Liver (tissue), 9 donors: ENCODE measurements around the gene ARRDC3. TPM values are rescaled to one million over a fixed set of nuclear protein-coding genes. Genes with fewer than 3 reads are reported as not detected.

Experiments
- DNase-seq: peaks from one replicate; pipeline ENCODE4 v3.0.0-alpha.2; 2017; ENCODE audit warnings: low spot score
- H3K27ac ChIP-seq, 2 donors: one replicate each; pipeline ENCODE4 v1.7.0; 2013; ENCODE audit warnings: inconsistent platforms in 2 of 2, low read length in 2 of 2, control low read depth in 1 of 2, low read depth in 1 of 2, mild to moderate bottlenecking in 1 of 2
- H3K27me3 ChIP-seq, 4 donors: one replicate each; pipeline versions ENCODE4 v1.6.1 to v1.7.0; 2013; ENCODE audit warnings: low read length in 3 of 4, inconsistent platforms in 1 of 4, mild to moderate bottlenecking in 1 of 4, moderate library complexity in 1 of 4; ENCODE audit not compliant: control insufficient read depth in 4 of 4, insufficient read depth in 4 of 4
- H3K36me3 ChIP-seq, 4 donors: one replicate each; pipeline versions ENCODE4 v1.6.1 to v1.7.0; 2013; ENCODE audit warnings: low read length in 3 of 4, mild to moderate bottlenecking in 3 of 4, low read depth in 1 of 4, moderate library complexity in 1 of 4; ENCODE audit not compliant: control insufficient read depth in 4 of 4, insufficient read depth in 3 of 4
- H3K4me1 ChIP-seq, 4 donors: one replicate each; pipeline versions ENCODE4 v1.6.1 to v1.7.0; 2013; ENCODE audit warnings: low read length in 3 of 4, mild to moderate bottlenecking in 3 of 4, moderate library complexity in 1 of 4; ENCODE audit not compliant: control insufficient read depth in 4 of 4, insufficient read depth in 4 of 4
- H3K4me3 ChIP-seq, 3 donors: one replicate each; pipeline versions ENCODE4 v1.6.1 to v1.7.0; 2013; ENCODE audit warnings: low read length in 3 of 3, control low read depth in 1 of 3, low read depth in 1 of 3, mild to moderate bottlenecking in 1 of 3
- H3K9ac ChIP-seq, 2 donors: one replicate each; pipeline ENCODE4 v1.7.0; 2013; ENCODE audit warnings: low read length in 2 of 2, mild to moderate bottlenecking in 2 of 2, moderate library complexity in 2 of 2, control low read depth in 1 of 2, low read depth in 1 of 2
- H3K9me3 ChIP-seq, 4 donors: one replicate each; pipeline versions ENCODE4 v1.6.1 to v1.7.0; 2013; ENCODE audit warnings: low read length in 3 of 4; ENCODE audit not compliant: control insufficient read depth in 4 of 4
- EGR1 ChIP-seq, 2 donors: IDR thresholded peaks; 2 replicates each; pipeline ENCODE4 v1.6.1; 2016 to 2018; ENCODE audit warnings: antibody characterized with exemption in 2 of 2, low read depth in 2 of 2
- FOXA1 ChIP-seq: IDR thresholded peaks from 2 replicates; pipeline ENCODE4 v1.6.1; 2016; ENCODE audit warnings: antibody characterized with exemption
- FOXA2 ChIP-seq: IDR thresholded peaks from 2 replicates; pipeline ENCODE4 v1.6.1; 2016; ENCODE audit warnings: antibody characterized with exemption
- GABPA ChIP-seq, 2 donors: IDR thresholded peaks in 1 of 2; conservative IDR thresholded peaks in 1 of 2; 2 replicates each; pipeline ENCODE4 v1.6.1; 2016; ENCODE audit warnings: antibody characterized with exemption in 2 of 2, mild to moderate bottlenecking in 1 of 2, moderate library complexity in 1 of 2
- HNF4A ChIP-seq, 2 donors: conservative IDR thresholded peaks; 2 replicates each; pipeline ENCODE4 v1.6.1; 2016; ENCODE audit warnings: antibody characterized with exemption in 2 of 2, mild to moderate bottlenecking in 2 of 2
- HNF4G ChIP-seq: IDR thresholded peaks from 2 replicates; pipeline ENCODE4 v1.6.1; 2016; ENCODE audit warnings: antibody characterized with exemption
- JUND ChIP-seq, 2 donors: IDR thresholded peaks; 2 replicates each; pipeline ENCODE4 v1.6.1; 2016; ENCODE audit warnings: antibody characterized with exemption in 2 of 2
- NR2F2 ChIP-seq: IDR thresholded peaks from 2 replicates; pipeline ENCODE4 v1.6.1; 2016; ENCODE audit warnings: antibody characterized with exemption
- RAD21 ChIP-seq, 2 donors: IDR thresholded peaks; 2 replicates each; pipeline ENCODE4 v1.6.1; 2016; ENCODE audit warnings: antibody characterized with exemption in 2 of 2, mild to moderate bottlenecking in 2 of 2
- REST ChIP-seq: IDR thresholded peaks from 2 replicates; pipeline ENCODE4 v1.6.1; 2016; ENCODE audit warnings: antibody characterized with exemption, mild to moderate bottlenecking
- RXRA ChIP-seq, 2 donors: IDR thresholded peaks; 2 replicates each; pipeline ENCODE4 v1.6.1; 2017 to 2018; ENCODE audit warnings: antibody characterized with exemption in 2 of 2, mild to moderate bottlenecking in 1 of 2
- SP1 ChIP-seq: IDR thresholded peaks from 2 replicates; pipeline ENCODE4 v1.6.1; 2018; ENCODE audit warnings: antibody characterized with exemption, mild to moderate bottlenecking
- TAF1 ChIP-seq: conservative IDR thresholded peaks from 2 replicates; pipeline ENCODE4 v1.6.1; 2016; ENCODE audit warnings: antibody characterized with exemption, mild to moderate bottlenecking
- YY1 ChIP-seq: IDR thresholded peaks from 2 replicates; pipeline ENCODE4 v1.6.1; 2016; ENCODE audit warnings: antibody characterized with exemption, mild to moderate bottlenecking
- WGBS: extraction: QIAGEN DNeasy Blood & Tissue Kit; methylation state at CpG from one replicate; pipeline ENCODE4 v1.1.7; 2013; 5-methylcytosine and 5-hydroxymethylcytosine counted together
- polyA plus RNA-seq, 2 donors: library from polyadenylated mRNA; stranded (reverse) in 1 of 2; unstranded in 1 of 2; fragments of 200-250 nt in 1 of 2; fragments of >200 nt in 1 of 2; fragmentation: Nextera tagmentation in 1 of 2; extraction: Ambion mirVana in 1 of 2; gene quantifications; one replicate each; pipeline versions ENCODE4 v1.2.1 to v1.2.3, GENCODE V29; 2013 to 2015
- total RNA-seq, 2 donors: library from RNA; depleted of rRNA; stranded (reverse); fragments of >200 nt; gene quantifications; one replicate each; pipeline ENCODE4 v1.2.3, GENCODE V29; 2014
- TF ChIP-seq, protein P1 (sequence below): IDR thresholded peaks from 2 replicates; pipeline ENCODE4 v1.6.1; 2016; ENCODE audit warnings: antibody characterized with exemption
- TF ChIP-seq, protein P2 (sequence below): IDR thresholded peaks from 2 replicates; pipeline ENCODE4 v1.6.1; 2016; ENCODE audit warnings: antibody characterized with exemption
- TF ChIP-seq, protein P3 (sequence below): IDR thresholded peaks from 2 replicates; pipeline ENCODE4 v1.6.1; 2016; ENCODE audit warnings: antibody characterized with exemption
- TF ChIP-seq, protein P4 (sequence below): fragments of 150-350 bp; IDR thresholded peaks from 2 replicates; pipeline ENCODE4 v1.5.1; 2017; ENCODE audit warnings: improper control_type of control experiment, low read depth, low read length; ENCODE audit not compliant: missing input control
- donor health status: healthy.
- donor health status: healthy.
- donor health status: healthy.
- donor health status: healthy.
- donor health status: healthy.

ARRDC3 gene
- total and polyA plus RNA-seq, 4 donors, result 8.8 to 70.4 (median 34.0) TPM

- no peaks in the 10 kb centered on the region for H3K27me3 ChIP-seq
- H3K36me3 ChIP-seq, result no peaks in the 10 kb centered on the region
- no peak overlapping the region for H3K4me3 ChIP-seq
- DNase-seq, result no peak
- peaks cover 0 to 8% (median 5%) of the 10 kb centered on the region in 4 donors for H3K4me1 ChIP-seq
- WGBS, result 93% methylated on average over 3 of the region's 3 CpGs
- no peak overlapping the region for H3K9ac ChIP-seq
- H3K9me3 ChIP-seq, result no peaks in the 10 kb centered on the region
- no peak for TF ChIP-seq JUND (IDR thresholded peaks at IDR 0.05)
- TF ChIP-seq, protein P1, sequence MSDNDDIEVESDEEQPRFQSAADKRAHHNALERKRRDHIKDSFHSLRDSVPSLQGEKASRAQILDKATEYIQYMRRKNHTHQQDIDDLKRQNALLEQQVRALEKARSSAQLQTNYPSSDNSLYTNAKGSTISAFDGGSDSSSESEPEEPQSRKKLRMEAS, result no peak
- TF ChIP-seq HNF4G, result no peak
- no peak for TF ChIP-seq REST
- TF ChIP-seq, protein P2, sequence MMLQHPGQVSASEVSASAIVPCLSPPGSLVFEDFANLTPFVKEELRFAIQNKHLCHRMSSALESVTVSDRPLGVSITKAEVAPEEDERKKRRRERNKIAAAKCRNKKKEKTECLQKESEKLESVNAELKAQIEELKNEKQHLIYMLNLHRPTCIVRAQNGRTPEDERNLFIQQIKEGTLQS, result no peak
- TF ChIP-seq NR2F2, result no peak
- TF ChIP-seq, protein P3, sequence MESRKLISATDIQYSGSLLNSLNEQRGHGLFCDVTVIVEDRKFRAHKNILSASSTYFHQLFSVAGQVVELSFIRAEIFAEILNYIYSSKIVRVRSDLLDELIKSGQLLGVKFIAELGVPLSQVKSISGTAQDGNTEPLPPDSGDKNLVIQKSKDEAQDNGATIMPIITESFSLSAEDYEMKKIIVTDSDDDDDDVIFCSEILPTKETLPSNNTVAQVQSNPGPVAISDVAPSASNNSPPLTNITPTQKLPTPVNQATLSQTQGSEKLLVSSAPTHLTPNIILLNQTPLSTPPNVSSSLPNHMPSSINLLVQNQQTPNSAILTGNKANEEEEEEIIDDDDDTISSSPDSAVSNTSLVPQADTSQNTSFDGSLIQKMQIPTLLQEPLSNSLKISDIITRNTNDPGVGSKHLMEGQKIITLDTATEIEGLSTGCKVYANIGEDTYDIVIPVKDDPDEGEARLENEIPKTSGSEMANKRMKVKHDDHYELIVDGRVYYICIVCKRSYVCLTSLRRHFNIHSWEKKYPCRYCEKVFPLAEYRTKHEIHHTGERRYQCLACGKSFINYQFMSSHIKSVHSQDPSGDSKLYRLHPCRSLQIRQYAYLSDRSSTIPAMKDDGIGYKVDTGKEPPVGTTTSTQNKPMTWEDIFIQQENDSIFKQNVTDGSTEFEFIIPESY, result no peak
- TF ChIP-seq YY1, result no peak
- TF ChIP-seq FOXA2, result no peak
- TF ChIP-seq GABPA (IDR thresholded peaks at IDR 0.05 in 1 of 2, conservative IDR thresholded peaks at IDR 0.05 in 1 of 2), result no peak
- no peak for TF ChIP-seq RAD21 (IDR thresholded peaks at IDR 0.05)
- TF ChIP-seq SP1, result no peak
- TF ChIP-seq TAF1, result no peak
- TF ChIP-seq HNF4A (conservative IDR thresholded peaks at IDR 0.05), result no peak
- TF ChIP-seq RXRA (IDR thresholded peaks at IDR 0.05), result no peak
- no peak for TF ChIP-seq FOXA1
- TF ChIP-seq, protein P4, sequence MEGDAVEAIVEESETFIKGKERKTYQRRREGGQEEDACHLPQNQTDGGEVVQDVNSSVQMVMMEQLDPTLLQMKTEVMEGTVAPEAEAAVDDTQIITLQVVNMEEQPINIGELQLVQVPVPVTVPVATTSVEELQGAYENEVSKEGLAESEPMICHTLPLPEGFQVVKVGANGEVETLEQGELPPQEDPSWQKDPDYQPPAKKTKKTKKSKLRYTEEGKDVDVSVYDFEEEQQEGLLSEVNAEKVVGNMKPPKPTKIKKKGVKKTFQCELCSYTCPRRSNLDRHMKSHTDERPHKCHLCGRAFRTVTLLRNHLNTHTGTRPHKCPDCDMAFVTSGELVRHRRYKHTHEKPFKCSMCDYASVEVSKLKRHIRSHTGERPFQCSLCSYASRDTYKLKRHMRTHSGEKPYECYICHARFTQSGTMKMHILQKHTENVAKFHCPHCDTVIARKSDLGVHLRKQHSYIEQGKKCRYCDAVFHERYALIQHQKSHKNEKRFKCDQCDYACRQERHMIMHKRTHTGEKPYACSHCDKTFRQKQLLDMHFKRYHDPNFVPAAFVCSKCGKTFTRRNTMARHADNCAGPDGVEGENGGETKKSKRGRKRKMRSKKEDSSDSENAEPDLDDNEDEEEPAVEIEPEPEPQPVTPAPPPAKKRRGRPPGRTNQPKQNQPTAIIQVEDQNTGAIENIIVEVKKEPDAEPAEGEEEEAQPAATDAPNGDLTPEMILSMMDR, result no peak
- TF ChIP-seq EGR1 (IDR thresholded peaks at IDR 0.05; ENCODE audit: low read depth in 2 of 2), result no peak
- no peak overlapping the region for H3K27ac ChIP-seq
Measured at GRCh38 chr5:91361790-91362189, 21.3 kb downstream of the ARRDC3 start.
